HG03196 (cell line): ENCODE results near the gene CDK10.
A peak's percentile ranks its signal among the peaks of the same experiment; 100 is the strongest.
"Not testable (repeated sequence)": the region's sequence is repeated elsewhere in the genome, so short reads cannot be mapped to it uniquely, and the experiment has no call there.

Source experiments
- ATAC-seq: cut with Tn5 transposase; IDR thresholded peaks from one replicate; pipeline ENCODE4 v1.9.1; 2021; ENCODE audit not compliant: unreplicated experiment

CDK10 gene

GRCh38 chr16:89695086-89695874, 8.8 kb downstream of the CDK10 start:
- ATAC-seq = no peak

DNA sequence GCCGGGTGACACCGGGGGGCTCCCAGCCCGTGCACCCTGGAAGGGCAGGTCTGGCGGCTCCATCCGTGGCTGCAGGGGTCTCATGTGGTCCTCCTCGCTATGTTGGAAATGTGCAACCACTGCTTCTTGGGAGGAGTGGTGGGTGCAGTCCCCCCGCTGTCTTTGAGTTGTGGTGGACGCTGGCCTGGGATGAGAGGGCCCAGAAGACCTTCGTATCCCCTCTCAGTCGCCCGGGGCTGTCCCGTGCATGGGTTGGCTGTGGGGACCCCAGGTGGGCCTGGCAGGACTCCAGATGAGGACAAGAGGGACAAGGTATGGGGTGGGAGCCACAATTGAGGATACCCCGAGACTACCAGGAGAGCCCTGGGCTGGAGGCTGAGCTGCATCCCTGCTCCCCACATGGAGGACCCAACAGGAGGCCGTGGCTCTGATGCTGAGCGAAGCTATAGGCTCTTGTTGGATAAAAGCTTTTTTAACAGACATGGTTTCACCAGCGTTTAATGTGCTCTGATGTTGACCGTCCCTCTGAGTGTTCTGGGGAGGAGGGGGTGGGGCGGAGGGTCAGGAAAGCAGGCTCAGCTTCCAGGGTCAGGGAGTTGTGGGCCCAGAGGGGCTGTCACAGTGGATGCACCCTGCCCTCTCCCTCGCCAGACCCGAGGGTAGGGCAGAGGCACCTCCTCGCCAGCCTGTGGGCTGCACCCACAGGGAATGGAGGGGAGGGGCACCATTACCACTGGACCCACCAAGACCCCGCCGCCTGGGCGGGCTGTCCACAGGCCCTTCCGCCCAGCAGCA, 9.6 kb downstream of the CDK10 start:
- no peak for ATAC-seq

GRCh38 chr16:89696670-89697128, 10.2 kb downstream of the CDK10 start:
- ATAC-seq = no peak

- ATAC-seq = no peak
These were observed 10.7 kb downstream of the CDK10 start for GRCh38 chr16:89697161-89697615.

DNA sequence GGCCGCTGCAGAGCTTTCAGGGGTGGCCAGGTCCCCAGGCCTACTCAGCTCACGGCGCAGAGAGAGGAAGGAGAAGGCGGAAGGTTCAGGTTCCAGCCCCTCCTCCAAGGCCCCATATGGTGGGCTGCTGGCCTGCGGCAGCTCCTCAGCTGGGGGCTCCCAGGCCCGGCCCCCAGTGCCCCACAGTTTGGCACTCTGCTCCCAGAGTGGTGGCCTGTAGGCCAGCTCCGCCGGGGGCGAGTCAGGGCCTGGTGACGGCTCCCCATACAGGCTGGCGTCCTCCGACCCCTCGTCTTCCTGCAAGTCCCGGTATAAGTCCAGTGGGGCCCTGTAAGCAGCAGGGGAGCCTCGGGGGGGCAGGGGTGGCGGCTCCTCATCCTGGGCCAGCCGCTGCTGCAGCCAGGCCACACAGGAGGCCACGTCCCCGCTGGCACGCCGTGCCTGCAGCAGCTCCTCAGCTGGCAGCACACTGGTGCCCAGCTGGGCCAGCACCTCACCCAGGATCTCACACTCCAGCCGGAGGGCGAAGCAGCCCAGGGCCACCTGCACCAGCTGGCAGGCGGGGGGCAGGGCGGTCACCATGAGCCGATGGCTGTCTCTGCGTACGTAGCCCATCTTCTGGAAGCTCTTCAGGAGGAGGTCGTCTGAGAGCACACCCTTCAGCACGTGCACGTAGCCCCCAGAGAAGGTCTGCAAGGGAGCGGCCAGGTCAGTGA, 11.3 kb downstream of the CDK10 start:
- ATAC-seq = no peak

DNA sequence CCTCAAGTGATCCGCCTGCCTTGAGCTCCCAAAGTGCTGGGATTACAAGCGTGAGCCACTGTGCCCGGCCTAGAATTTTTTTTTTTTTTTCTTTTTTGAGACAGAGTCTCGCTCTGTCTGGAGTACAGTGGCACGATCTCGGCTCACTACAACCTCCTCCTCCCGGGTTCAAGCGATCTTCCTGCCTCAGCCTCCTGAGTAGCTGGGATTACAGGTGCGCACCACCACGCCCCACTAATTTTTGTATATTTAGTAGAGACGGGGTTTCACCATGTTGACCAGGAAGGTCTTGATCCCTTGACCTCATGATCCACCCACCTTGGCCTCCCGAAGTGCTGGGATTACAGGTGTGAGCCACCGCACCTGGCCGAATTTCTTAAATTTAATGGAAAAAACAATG, 12.2 kb downstream of the CDK10 start:
- ATAC-seq = not testable (repeated sequence)

- ATAC-seq = not testable (repeated sequence)
These were observed 13.2 kb downstream of the CDK10 start for GRCh38 chr16:89699629-89700099.

DNA sequence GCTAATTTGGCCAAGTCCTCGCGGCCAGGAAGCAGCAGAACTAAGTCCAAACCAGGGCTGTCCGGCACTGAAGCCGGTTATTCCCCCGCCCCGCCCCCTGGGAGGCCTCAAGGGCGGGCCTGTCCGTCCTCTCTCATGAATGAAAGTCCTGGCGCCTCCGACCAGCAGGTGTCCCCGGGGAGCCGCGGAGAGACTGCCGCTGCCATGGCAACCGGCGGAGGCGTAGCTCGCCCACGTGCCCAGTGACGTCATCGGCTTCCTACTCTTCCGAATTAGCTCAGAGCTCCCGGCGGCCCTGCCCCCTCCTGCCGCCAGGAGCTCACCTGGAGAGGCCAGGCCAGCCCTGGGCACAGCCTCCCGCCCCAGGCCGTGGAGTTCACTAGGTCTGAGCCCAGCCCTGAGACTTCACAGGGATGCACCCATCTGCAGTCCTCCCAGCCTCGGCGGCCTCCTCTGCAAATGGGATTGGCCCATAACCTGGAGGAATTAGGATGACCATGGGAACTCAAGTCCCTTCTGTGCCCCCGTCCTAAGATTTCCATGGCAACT, 13.7 kb downstream of the CDK10 start:
- ATAC-seq = peak; percentile 44

- peak; percentile 6 for ATAC-seq
These were observed 14.3 kb downstream of the CDK10 start for GRCh38 chr16:89700649-89701424.

DNA sequence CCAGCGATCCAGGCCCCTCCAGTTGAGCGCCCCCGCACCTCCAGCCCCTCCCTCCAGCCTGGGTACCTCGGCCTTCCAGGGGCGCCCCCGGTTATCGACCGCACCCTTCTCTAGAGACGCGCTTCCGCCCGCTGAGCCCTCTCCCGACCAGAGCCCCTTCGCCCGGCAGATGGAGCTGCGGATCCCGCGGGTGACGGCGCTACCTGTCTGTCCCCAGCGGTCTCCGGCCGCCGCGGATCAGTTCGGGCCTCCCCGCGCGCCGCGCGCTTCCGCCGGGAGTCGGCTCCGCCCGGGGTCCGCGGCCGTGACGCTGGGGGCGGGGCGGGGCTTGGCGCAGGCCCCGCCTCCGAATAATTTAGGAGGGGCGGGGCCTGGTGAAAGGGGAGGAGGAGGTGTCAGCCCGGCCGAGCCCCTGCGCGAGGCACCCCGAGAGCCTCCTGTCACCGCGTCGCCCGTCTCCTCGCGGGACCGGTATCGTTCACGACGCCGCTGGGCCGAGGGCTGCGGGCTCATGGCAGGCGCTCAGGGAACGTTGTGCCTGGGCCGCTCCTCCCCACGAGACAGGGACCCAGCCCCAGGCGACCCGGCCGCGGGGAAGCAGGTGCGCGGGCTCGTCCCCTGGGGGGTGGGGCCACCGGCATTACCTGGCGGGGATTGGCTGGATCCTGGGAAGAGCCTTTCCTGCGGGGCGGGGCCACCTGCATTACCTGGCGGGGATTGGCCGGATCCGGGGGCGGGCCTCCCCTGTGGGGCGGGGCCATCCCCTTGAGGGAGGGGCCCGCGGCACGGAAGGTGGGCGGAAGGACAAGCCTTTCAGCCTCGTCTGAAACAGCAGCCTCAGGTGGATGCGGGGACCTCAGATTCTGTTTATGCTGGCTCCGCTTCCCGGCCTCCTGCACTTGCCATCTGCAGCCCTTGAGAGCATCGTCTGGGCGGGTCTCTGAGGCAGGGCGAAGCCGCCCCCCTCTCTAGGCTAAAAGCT, 15.2 kb downstream of the CDK10 start, which contains the start of gene SPATA2L:
SPATA2L (minus strand) TSS at position 281 of the 982 bp plus-strand sequence. CDS start 473 bp downstream, outside the sequence.
- peak; percentile 55 for ATAC-seq

- no peak for ATAC-seq
These were observed 17.8 kb downstream of the CDK10 start for GRCh38 chr16:89704281-89704680.

DNA sequence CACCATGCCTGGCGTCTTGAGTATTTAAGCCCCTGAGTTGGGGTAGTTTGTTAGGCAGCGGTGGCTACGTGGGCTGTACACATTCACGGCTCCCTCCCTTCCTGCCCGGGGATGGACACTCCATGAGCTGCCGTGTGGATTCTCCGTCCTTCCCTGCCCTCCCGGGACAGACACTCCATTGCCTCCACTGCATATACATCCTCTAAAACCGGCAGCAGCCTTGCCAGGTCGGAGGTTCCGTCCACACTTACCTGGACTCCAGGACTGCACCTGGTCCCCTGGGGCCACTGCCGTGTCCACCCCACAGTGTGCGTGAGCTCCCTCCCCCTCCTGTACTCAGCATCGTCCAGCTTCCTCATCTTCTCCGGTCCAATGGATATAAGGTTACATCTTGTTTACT, 18.5 kb downstream of the CDK10 start:
- no peak for ATAC-seq

GRCh38 chr16:89706518-89707260, 20.2 kb downstream of the CDK10 start:
- no peak for ATAC-seq

GRCh38 chr16:89707695-89708094, 21.2 kb downstream of the CDK10 start:
- ATAC-seq = no peak

GRCh38 chr16:89708481-89708931, 22.0 kb downstream of the CDK10 start:
- no peak for ATAC-seq

- ATAC-seq = no peak
These were observed 22.7 kb downstream of the CDK10 start for GRCh38 chr16:89709166-89709565.

GRCh38 chr16:89709716-89710432, 23.4 kb downstream of the CDK10 start:
- no peak for ATAC-seq
